PC-3 (cell line): ENCODE data around the gene ATG7. TPM values are rescaled to one million over a fixed set of nuclear protein-coding genes. Genes with fewer than 3 reads are reported as not detected.

Experiments
- ATAC-seq: fragments of 200-7000 bp; cut with Tn5 transposase; 2 replicates; pipeline ENCODE4 v1.9.1; 2020; ENCODE audit warnings: mild to moderate bottlenecking, moderate library complexity
- BruUV-seq: library from RNA; stranded (reverse); fragments of 400-500 nt; replicated peaks from 2 replicates; lab custom pipeline; 2021; lab: Mats Ljungman, UMichigan
- CTCF ChIA-PET: fragments of 300-600 bp; sonication (Branson Sonifier 250); formaldehyde crosslinking; loops from one replicate; lab custom pipeline; 2022; ENCODE audit warnings: antibody characterized with exemption; lab: Charles Lee
- POLR2A ChIA-PET: fragments of 300-600 bp; sonication (Branson Sonifier 250); formaldehyde crosslinking; loops from one replicate; lab custom pipeline; 2022; ENCODE audit warnings: antibody characterized with exemption; ENCODE audit not compliant: unreplicated experiment; lab: Charles Lee
- DNase-seq: peaks from one replicate; pipeline ENCODE4 v3.0.0-alpha.2; 2015
- H2AFZ ChIP-seq: fragments of 300-600 bp; sonication (generic); 2 replicates; pipeline ENCODE4 v1.6.0; 2016; ENCODE audit warnings: antibody characterized with exemption, low read length
- H3F3A ChIP-seq: fragments of 300-600 bp; sonication (generic); one replicate; pipeline ENCODE4 v1.6.0; 2017; ENCODE audit warnings: antibody characterized with exemption, low read length, control low read depth, mild to moderate bottlenecking; ENCODE audit not compliant: unreplicated experiment
- H3K27ac ChIP-seq: fragments of 300-600 bp; sonication (generic); 2 replicates; pipeline ENCODE4 v1.5.1; 2016; ENCODE audit warnings: mild to moderate bottlenecking, low read length
- H3K27me3 ChIP-seq: fragments of 300-600 bp; sonication (generic); 2 replicates; pipeline ENCODE4 v1.6.1; 2016; ENCODE audit warnings: low read length, mixed read lengths
- H3K36me3 ChIP-seq: fragments of 300-600 bp; sonication (generic); 2 replicates; pipeline ENCODE4 v1.6.1; 2016; ENCODE audit warnings: low read depth, mixed run types, low read length, mixed read lengths
- H3K4me1 ChIP-seq: fragments of 300-600 bp; sonication (generic); 2 replicates; pipeline ENCODE4 v1.5.1; 2016; ENCODE audit warnings: low read length; ENCODE audit not compliant: insufficient read depth
- H3K4me2 ChIP-seq: fragments of 300-600 bp; sonication (generic); 2 replicates; pipeline ENCODE4 v1.6.0; 2016; ENCODE audit warnings: low read length
- H3K4me3 ChIP-seq: fragments of 300-600 bp; sonication (generic); 2 replicates; pipeline ENCODE4 v1.5.1; 2016; ENCODE audit warnings: mild to moderate bottlenecking, low read length, mixed read lengths
- H3K79me2 ChIP-seq: fragments of 300-600 bp; sonication (generic); 2 replicates; pipeline ENCODE4 v1.6.1; 2017; ENCODE audit warnings: low read length, mixed read lengths
- H3K9ac ChIP-seq: fragments of 300-600 bp; sonication (generic); 2 replicates; pipeline ENCODE4 v1.6.0; 2016; ENCODE audit warnings: mild to moderate bottlenecking, low read length
- H3K9me2 ChIP-seq: fragments of 300-600 bp; sonication (generic); replicated peaks from 2 replicates; pipeline ENCODE4 v1.6.1; 2016; ENCODE audit warnings: mixed run types, low read length, mixed read lengths
- H3K9me3 ChIP-seq: fragments of 300-600 bp; sonication (generic); 2 replicates; pipeline ENCODE4 v1.6.1; 2016; ENCODE audit warnings: low read length, mixed read lengths
- H4K20me1 ChIP-seq: fragments of 300-600 bp; sonication (generic); 2 replicates; pipeline ENCODE4 v1.6.1; 2016; ENCODE audit warnings: low read length, mixed read lengths
- CTCF ChIP-seq: fragments of 300-600 bp; sonication (generic); conservative IDR thresholded peaks from 2 replicates; pipeline ENCODE4 v1.5.1; 2017; ENCODE audit warnings: antibody characterized with exemption, low read depth, mild to moderate bottlenecking, low read length
- EZH2 ChIP-seq: fragments of 300-600 bp; sonication (generic); IDR thresholded peaks from one replicate; pipeline ENCODE4 v1.6.1; 2017; ENCODE audit warnings: antibody characterized with exemption, mild to moderate bottlenecking, low read length; ENCODE audit not compliant: unreplicated experiment
- EZH2phosphoT487 ChIP-seq: fragments of 300-600 bp; sonication (generic); IDR thresholded peaks from 2 replicates; pipeline ENCODE4 v1.6.1; 2018; ENCODE audit warnings: mild to moderate bottlenecking, antibody characterized with exemption, low read length, borderline replicate concordance
- intact Hi-C: fragments of 100-400 bp; cut with micrococcal nuclease; formaldehyde crosslinking; loops from 2 replicates; pipeline ENCODE4 v1.9.0; 2023
- total RNA-seq: library from RNA; depleted of rRNA; stranded (reverse); fragments of >200 nt; gene quantifications from 2 replicates; pipeline ENCODE4 v1.2.3, GENCODE V29; 2014

The ATG7 gene
- total RNA-seq, 1 experiment from 2014 or later, result 36.5 TPM

- ChIA-PET POLR2A (no interaction called here), CTCF (no interaction called here)
- TF ChIP-seq EZH2phosphoT487 (no peak), EZH2 (no peak), CTCF (no peak)
- H3K36me3 ChIP-seq, result peaks cover 10% of the 10 kb centered on the region; the same call in 1 of the 2 replicates
- H3K79me2 ChIP-seq, result no peaks in the 10 kb centered on the region
- H3K4me3 ChIP-seq, result no peak overlapping the region
- H3K4me2 ChIP-seq, result no peak overlapping the region
- H3K27me3 ChIP-seq, result no peaks in the 10 kb centered on the region
- H3K4me1 ChIP-seq, result no peaks in the 10 kb centered on the region
- BruUV-seq, result no TSS peak
- no peak overlapping the region for H3K9ac ChIP-seq
- H3F3A ChIP-seq, result no peaks in the 10 kb centered on the region
- H3K9me3 ChIP-seq, result no peaks in the 10 kb centered on the region
- H3K9me2 ChIP-seq, result no peaks in the 10 kb centered on the region
- DNase-seq, result no peak
- intact Hi-C loops, result no loop called here
- H3K27ac ChIP-seq, result no peak overlapping the region
- H4K20me1 ChIP-seq, result no peaks in the 10 kb centered on the region
- H2AFZ ChIP-seq, result no peak overlapping the region
- no peak for ATAC-seq
These were observed 195.7 kb downstream of the ATG7 start for GRCh38 chr3:11467875-11468274.

- Histone ChIP-seq H3K4me2 (no peak overlapping the region), H3K9me3 (no peaks in the 10 kb centered on the region), H3K4me3 (no peak overlapping the region), H3K9me2 (no peaks in the 10 kb centered on the region), H4K20me1 (no peaks in the 10 kb centered on the region), H2AFZ (no peak overlapping the region), H3K36me3 (peaks cover 10% of the 10 kb centered on the region; the same call in 1 of the 2 replicates), H3K27ac (no peak overlapping the region), H3K79me2 (no peaks in the 10 kb centered on the region), H3K4me1 (no peaks in the 10 kb centered on the region), H3K27me3 (no peaks in the 10 kb centered on the region), H3F3A (no peaks in the 10 kb centered on the region), H3K9ac (no peak overlapping the region)
- no TSS peak for BruUV-seq
- TF ChIP-seq EZH2, result no peak
- no peak for TF ChIP-seq CTCF
- no peak for TF ChIP-seq EZH2phosphoT487
- POLR2A ChIA-PET, result no interaction called here
- intact Hi-C loops, result no loop called here
- CTCF ChIA-PET, result no interaction called here
- no peak for DNase-seq
- no peak for ATAC-seq
These were observed 198.0 kb downstream of the ATG7 start for GRCh38 chr3:11470031-11470853.

- ChIA-PET CTCF (no interaction called here), POLR2A (no interaction called here)
- H3K27me3 ChIP-seq, result no peaks in the 10 kb centered on the region
- H4K20me1 ChIP-seq, result no peaks in the 10 kb centered on the region
- H3K4me2 ChIP-seq, result no peak overlapping the region
- TF ChIP-seq EZH2 (no peak), CTCF (no peak), EZH2phosphoT487 (no peak)
- intact Hi-C loops, result no loop called here
- ATAC-seq (no peak), DNase-seq (no peak)
- no peaks in the 10 kb centered on the region for H3K9me3 ChIP-seq
- no peaks in the 10 kb centered on the region for H3K79me2 ChIP-seq
- no TSS peak for BruUV-seq
- H3K27ac ChIP-seq, result no peak overlapping the region
- H3K4me1 ChIP-seq, result peaks cover 24% of the 10 kb centered on the region
- no peak overlapping the region for H3K9ac ChIP-seq
- H3K36me3 ChIP-seq, result no peaks in the 10 kb centered on the region
- H2AFZ ChIP-seq, result no peak overlapping the region
- peaks cover 3% of the 10 kb centered on the region for H3F3A ChIP-seq
- no peaks in the 10 kb centered on the region for H3K9me2 ChIP-seq
- no peak overlapping the region for H3K4me3 ChIP-seq
These were observed 203.1 kb downstream of the ATG7 start for GRCh38 chr3:11475324-11475723.
